T-cell (primary cell): ENCODE results near the gene JADE2. TPM values are rescaled to one million over a fixed set of nuclear protein-coding genes. Genes with fewer than 3 reads are reported as not detected.
A peak's percentile ranks its signal among the peaks of the same experiment; 100 is the strongest.

Source experiments
- ATAC-seq, 4 experiments: fragments of 200-7000 bp in 3 of 4; fragments of 150-1000 bp in 1 of 4; cut with Tn5 transposase; replicated peaks in 1 of 4; 1 replicate in 3 of 4; 2 replicates in 1 of 4; pipeline ENCODE4 v1.10.0; 2021; ENCODE audit warnings: moderate library complexity in 3 of 4, mild to moderate bottlenecking in 2 of 4, moderate number of reproducible peaks in 1 of 4
- CTCF ChIA-PET, 2 donors: fragments of 300-600 bp; sonication (Branson Sonifier 250); formaldehyde crosslinking; loops; one replicate each; lab custom pipeline; 2022; ENCODE audit warnings: antibody characterized with exemption in 2 of 2; lab: Charles Lee
- POLR2A ChIA-PET, 2 donors: fragments of 300-600 bp; sonication (Branson Sonifier 250); formaldehyde crosslinking; loops; one replicate each; lab custom pipeline; 2022; ENCODE audit warnings: antibody characterized with exemption in 2 of 2; lab: Charles Lee
- DNase-seq, 35 experiments: peaks; one replicate each; pipeline versions ENCODE4 v3.0.0 to v3.0.0-alpha.2; 2013 to 2023
- H3K27ac ChIP-seq: one replicate; pipeline ENCODE4 v1.5.1; 2013; ENCODE audit warnings: low read length
- H3K27me3 ChIP-seq, 2 experiments: replicated peaks in 1 of 2; 1 replicate in 1 of 2; 2 replicates in 1 of 2; pipeline versions ENCODE4 v1.6.1 to v1.7.0; 2013; ENCODE audit warnings: low read length in 1 of 2, mixed read lengths in 1 of 2; ENCODE audit not compliant: control insufficient read depth in 2 of 2, insufficient read depth in 2 of 2; ENCODE audit errors: extremely low read depth in 1 of 2
- H3K36me3 ChIP-seq, 2 donors: 1 replicate in 1 of 2; 2 replicates in 1 of 2; pipeline versions ENCODE4 v1.6.1 to v1.7.0; 2013; ENCODE audit warnings: low read length in 1 of 2; ENCODE audit not compliant: control insufficient read depth in 2 of 2, insufficient read depth in 1 of 2; ENCODE audit errors: extremely low read depth in 1 of 2
- H3K4me1 ChIP-seq, 2 experiments: 1 replicate in 1 of 2; 2 replicates in 1 of 2; pipeline versions ENCODE4 v1.6.1 to v1.7.0; 2013; ENCODE audit warnings: low read length in 2 of 2, mixed read lengths in 1 of 2; ENCODE audit not compliant: insufficient read depth in 2 of 2, control insufficient read depth in 1 of 2; ENCODE audit errors: extremely low read depth in 1 of 2
- H3K4me3 ChIP-seq, 2 donors: 1 replicate in 1 of 2; 2 replicates in 1 of 2; pipeline versions ENCODE4 v1.5.1 to v1.7.0; 2013; ENCODE audit warnings: mild to moderate bottlenecking in 2 of 2, low read length in 1 of 2, moderate library complexity in 1 of 2; ENCODE audit not compliant: control insufficient read depth in 1 of 2; ENCODE audit errors: extremely low read depth in 1 of 2
- H3K9me3 ChIP-seq: 2 replicates; pipeline ENCODE4 v1.7.0; 2013
- H3K27ac Mint-ChIP-seq, 2 donors: one replicate each; pipeline ENCODE4 v1.8.0; 2020 to 2021; ENCODE audit warnings: mild to moderate bottlenecking in 2 of 2, mixed read lengths in 2 of 2
- H3K27me3 Mint-ChIP-seq, 2 donors: one replicate each; pipeline ENCODE4 v1.8.0; 2021 to 2022; ENCODE audit warnings: mixed read lengths in 2 of 2
- H3K36me3 Mint-ChIP-seq: one replicate; pipeline ENCODE4 v1.8.0; 2021; ENCODE audit warnings: mixed read lengths
- H3K4me1 Mint-ChIP-seq, 3 donors: one replicate each; pipeline ENCODE4 v1.8.0; 2020 to 2022; ENCODE audit warnings: mixed read lengths in 3 of 3, mild to moderate bottlenecking in 1 of 3
- H3K4me3 Mint-ChIP-seq, 3 donors: one replicate each; pipeline ENCODE4 v1.8.0; 2020 to 2022; ENCODE audit warnings: mild to moderate bottlenecking in 3 of 3, mixed read lengths in 3 of 3, moderate library complexity in 3 of 3
- H3K9me3 Mint-ChIP-seq, 3 donors: one replicate each; pipeline ENCODE4 v1.8.0; 2020 to 2022; ENCODE audit warnings: mixed read lengths in 3 of 3
- WGBS: methylation state at CpG from one replicate; pipeline ENCODE4 v1.1.5; 2013; ENCODE audit warnings: missing lambda C conversion rate; ENCODE audit not compliant: insufficient coverage; 5-methylcytosine and 5-hydroxymethylcytosine counted together
- total RNA-seq, 35 experiments: library from RNA in 6 of 35; stranded (reverse) in 6 of 35; fragments of 120-200 nt in 1 of 35; gene quantifications; one replicate each; pipeline versions ENCODE4 v1.2.1 to v1.2.4 and lab custom pipeline; 2013 to 2026

The JADE2 gene
- total RNA-seq, 5 donors from 2014 or later (not counting 1 experiment from before 2014, with no cell fraction given): 163 to 263 (median 239) TPM

GRCh38 chr5:134547066-134547465 lies 21.6 kb downstream of the JADE2 start:
- ATAC-seq: no peak
- Histone ChIP-seq H3K4me1 (peaks cover 6 to 70% of the 10 kb centered on the region in 2 experiments), H3K4me3 (no peak overlapping the region), H3K9me3 (no peaks in the 10 kb centered on the region), H3K27me3 (no peaks in the 10 kb centered on the region), H3K27ac (no peak overlapping the region), H3K36me3 (peaks cover 4 to 73% of the 10 kb centered on the region in 2 donors)
- WGBS: 88% methylated on average over 2 of the region's 2 CpGs
- H3K4me1 Mint-ChIP-seq: peaks cover 53 to 78% (median 73%) of the 10 kb centered on the region in 3 donors
- no peak for DNase-seq
- CTCF ChIA-PET: interaction anchor here (0.7 to 1.9 kb wide), 2 partner anchors 9 to 16 kb away, joined by 4 to 6 read pairs; no protein-coding TSS in a partner anchor
- H3K27me3 Mint-ChIP-seq: no peaks in the 10 kb centered on the region
- H3K36me3 Mint-ChIP-seq: peaks cover 21% of the 10 kb centered on the region
- H3K4me3 Mint-ChIP-seq: no peak overlapping the region
- POLR2A ChIA-PET: interaction anchor here in 1 of 2 donors (0.6 kb wide), 1 partner anchor 22 kb away, joined by 4 read pairs; no protein-coding TSS in a partner anchor
- peak overlapping the region; percentile 59 to 77 for H3K27ac Mint-ChIP-seq
- no peaks in the 10 kb centered on the region for H3K9me3 Mint-ChIP-seq

- Mint-ChIP-seq H3K36me3 (peaks cover 23% of the 10 kb centered on the region), H3K27ac (no peak overlapping the region), H3K27me3 (no peaks in the 10 kb centered on the region), H3K4me1 (peaks cover 53 to 80% (median 76%) of the 10 kb centered on the region in 3 donors), H3K9me3 (no peaks in the 10 kb centered on the region), H3K4me3 (no peak overlapping the region)
- DNase-seq (no peak), ATAC-seq (no peak)
- H3K4me3 ChIP-seq: no peak overlapping the region
- 100% methylated on average over 2 of the region's 2 CpGs for WGBS
- no peaks in the 10 kb centered on the region for H3K9me3 ChIP-seq
- POLR2A ChIA-PET: interaction anchor here in 1 of 2 donors (0.6 kb wide), 1 partner anchor 23 kb away, joined by 4 read pairs; no protein-coding TSS in a partner anchor
- no peaks in the 10 kb centered on the region for H3K27me3 ChIP-seq
- CTCF ChIA-PET: interaction anchor here in 1 of 2 donors (1.9 kb wide), 1 partner anchor 17 kb away, joined by 6 read pairs; no protein-coding TSS in a partner anchor
- no peak overlapping the region for H3K27ac ChIP-seq
- H3K4me1 ChIP-seq: peaks cover 6 to 70% of the 10 kb centered on the region in 2 experiments
- H3K36me3 ChIP-seq: peaks cover 4 to 76% of the 10 kb centered on the region in 2 donors
Observed at GRCh38 chr5:134547579-134547978, 22.1 kb downstream of the JADE2 start.

- H3K4me3 Mint-ChIP-seq: no peak overlapping the region
- CTCF ChIA-PET: no interaction called here
- H3K27ac ChIP-seq: no peak overlapping the region
- H3K9me3 Mint-ChIP-seq: no peaks in the 10 kb centered on the region
- no peaks in the 10 kb centered on the region for H3K27me3 Mint-ChIP-seq
- peaks cover 26% of the 10 kb centered on the region for H3K36me3 Mint-ChIP-seq
- 95% methylated on average over 10 of the region's 13 CpGs for WGBS
- H3K9me3 ChIP-seq: no peaks in the 10 kb centered on the region
- H3K36me3 ChIP-seq: peaks cover 4 to 79% of the 10 kb centered on the region in 2 donors
- ATAC-seq (no peak), DNase-seq (no peak)
- H3K4me1 Mint-ChIP-seq: peaks cover 53 to 80% (median 79%) of the 10 kb centered on the region in 3 donors
- H3K4me1 ChIP-seq: peaks cover 6 to 64% of the 10 kb centered on the region in 2 experiments
- H3K4me3 ChIP-seq: no peak overlapping the region
- H3K27ac Mint-ChIP-seq: peak overlapping the region in 1 of 2 donors; percentile 52
- POLR2A ChIA-PET: no interaction called here
- H3K27me3 ChIP-seq: no peaks in the 10 kb centered on the region
Observed at GRCh38 chr5:134547999-134548658, 22.7 kb downstream of the JADE2 start.

GRCh38 chr5:134549714-134550113 lies 24.2 kb downstream of the JADE2 start:
- CTCF ChIA-PET: no interaction called here
- WGBS: no CpG with 5 or more reads among the region's 3 CpGs

GRCh38 chr5:134550271-134551214 lies 25.1 kb downstream of the JADE2 start:
- H3K4me1 Mint-ChIP-seq: peaks cover 48 to 80% (median 76%) of the 10 kb centered on the region in 3 donors
- peak overlapping the region; percentile 59 to 68 for H3K27ac Mint-ChIP-seq

More at GRCh38 chr5:134549714-134550113, 24.2 kb downstream of the JADE2 start:
- H3K4me3 Mint-ChIP-seq: no peak overlapping the region
- peaks cover 47 to 80% (median 76%) of the 10 kb centered on the region in 3 donors for H3K4me1 Mint-ChIP-seq
- Histone ChIP-seq H3K36me3 (peaks cover 7 to 83% of the 10 kb centered on the region in 2 donors), H3K9me3 (no peaks in the 10 kb centered on the region), H3K4me1 (peaks cover 3 to 64% of the 10 kb centered on the region in 2 experiments), H3K27me3 (no peaks in the 10 kb centered on the region), H3K27ac (no peak overlapping the region), H3K4me3 (no peak overlapping the region)
- peak overlapping the region in 1 of 2 donors; percentile 68 for H3K27ac Mint-ChIP-seq
- no peak for ATAC-seq
- DNase-seq: no peak
- no peaks in the 10 kb centered on the region for H3K27me3 Mint-ChIP-seq
- POLR2A ChIA-PET: interaction anchor here in 1 of 2 donors (0.7 kb wide), 1 partner anchor 153 kb away, joined by 5 read pairs; no protein-coding TSS in a partner anchor
- H3K36me3 Mint-ChIP-seq: peaks cover 26% of the 10 kb centered on the region
- H3K9me3 Mint-ChIP-seq: no peaks in the 10 kb centered on the region

GRCh38 chr5:134551901-134552300 lies 26.4 kb downstream of the JADE2 start:
- peak overlapping the region in 1 of 2 donors; percentile 56 for H3K27ac Mint-ChIP-seq
- POLR2A ChIA-PET: no interaction called here
- H3K27me3 ChIP-seq: no peaks in the 10 kb centered on the region
- peaks cover 0 to 71% of the 10 kb centered on the region in 2 experiments for H3K4me1 ChIP-seq
- H3K36me3 Mint-ChIP-seq: peaks cover 39% of the 10 kb centered on the region
- H3K9me3 ChIP-seq: no peaks in the 10 kb centered on the region
- peaks cover 4 to 79% of the 10 kb centered on the region in 2 donors for H3K36me3 ChIP-seq
- no peak overlapping the region for H3K4me3 Mint-ChIP-seq
- peaks cover 60 to 80% (median 78%) of the 10 kb centered on the region in 3 donors for H3K4me1 Mint-ChIP-seq
- no peak for DNase-seq
- H3K9me3 Mint-ChIP-seq: no peaks in the 10 kb centered on the region
- no peak overlapping the region for H3K4me3 ChIP-seq
- no peak overlapping the region for H3K27ac ChIP-seq
- no peaks in the 10 kb centered on the region for H3K27me3 Mint-ChIP-seq
- 100% methylated on average over 3 of the region's 8 CpGs for WGBS
- no peak for ATAC-seq
- CTCF ChIA-PET: no interaction called here

More at GRCh38 chr5:134550271-134551214, 25.1 kb downstream of the JADE2 start:
- peaks cover 31% of the 10 kb centered on the region for H3K36me3 Mint-ChIP-seq
- Histone ChIP-seq H3K36me3 (peaks cover 7 to 85% of the 10 kb centered on the region in 2 donors), H3K9me3 (no peaks in the 10 kb centered on the region), H3K27ac (no peak overlapping the region), H3K27me3 (no peaks in the 10 kb centered on the region), H3K4me3 (no peak overlapping the region), H3K4me1 (peaks cover 0 to 65% of the 10 kb centered on the region in 2 experiments)
- ChIA-PET CTCF (no interaction called here), POLR2A (interaction anchor here in 1 of 2 donors (0.9 kb wide), 1 partner anchor 223 kb away, joined by 3 read pairs; no protein-coding TSS in a partner anchor)
- DNase-seq: peak in 1 of 35 experiments; percentile 26
- ATAC-seq: no peak
- H3K4me3 Mint-ChIP-seq: no peak overlapping the region
- 71% methylated on average over 5 of the region's 13 CpGs for WGBS
- H3K9me3 Mint-ChIP-seq: no peaks in the 10 kb centered on the region
- no peaks in the 10 kb centered on the region for H3K27me3 Mint-ChIP-seq
